Measurements from ENCODE around the gene SASH1. TPM values are rescaled to one million over a fixed set of nuclear protein-coding genes. Genes with fewer than 3 reads are reported as not detected.

Gene SASH1
- polyA plus RNA-seq, 4 donors = 29.4 to 32.6 (median 31.1) TPM

DNA sequence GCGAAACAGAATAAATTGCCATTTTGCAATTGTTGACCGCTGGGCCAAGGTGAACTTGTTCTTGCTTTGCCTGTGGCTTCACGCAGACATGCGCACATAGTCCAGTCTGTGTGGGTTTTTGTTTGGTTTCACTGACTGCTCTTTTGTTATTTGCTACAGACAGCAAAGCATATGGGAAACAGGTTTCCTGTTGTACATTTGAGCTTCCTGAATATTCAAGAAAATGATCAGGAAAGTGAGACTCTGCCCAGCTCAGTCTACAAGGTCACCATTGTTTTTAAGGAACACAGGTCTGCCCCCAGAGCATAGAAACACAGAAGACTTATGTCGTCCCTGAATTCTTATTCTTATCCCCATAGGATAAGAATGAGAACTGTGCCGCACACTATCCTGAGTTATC, 55.6 kb downstream of the SASH1 start:
- no peak for DNase-seq (ENCODE audit: low read depth in 4 of 4, low spot score in 3 of 4)

DNA sequence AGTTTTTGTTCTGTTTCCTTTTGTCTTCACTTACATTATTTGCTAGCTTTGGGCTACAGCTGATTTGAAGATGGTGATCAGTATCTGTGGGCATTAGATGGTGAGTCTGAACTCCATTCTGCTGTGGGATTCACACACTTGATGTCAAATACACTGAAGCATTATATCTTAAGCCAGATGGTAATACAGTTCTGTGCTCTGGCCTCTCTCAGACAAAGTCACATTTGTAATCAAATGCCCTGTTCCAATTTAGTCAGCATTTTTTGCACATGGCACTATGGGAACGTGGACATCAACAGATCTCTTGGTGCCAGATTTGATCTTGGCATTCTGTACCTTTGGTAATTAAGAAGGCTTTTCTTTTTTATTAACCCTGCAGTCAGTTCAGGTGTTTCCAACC, 56.0 kb downstream of the SASH1 start:
- DNase-seq (ENCODE audit: low read depth in 4 of 4, low spot score in 3 of 4) = no peak

DNA sequence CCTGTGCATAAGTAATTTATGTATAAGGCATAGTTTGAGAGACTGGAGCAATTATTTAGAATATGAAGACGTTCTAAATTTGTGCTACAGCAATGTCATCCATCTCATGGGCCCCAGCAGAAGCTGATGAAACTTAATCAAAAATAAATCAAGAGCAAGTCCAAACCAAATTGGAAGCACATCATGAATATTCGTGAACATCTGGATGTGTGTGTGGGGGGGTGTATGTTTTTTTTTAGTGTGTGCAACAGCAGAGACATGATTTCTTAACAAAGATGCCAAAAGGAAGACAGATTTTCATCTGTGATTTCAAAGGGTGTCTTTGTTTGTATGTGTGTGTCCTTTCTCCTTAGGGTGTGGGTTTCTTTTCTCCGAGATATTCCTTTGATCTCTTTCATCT, 58.9 kb downstream of the SASH1 start:
- no peak for DNase-seq (ENCODE audit: low read depth in 4 of 4, low spot score in 3 of 4)

DNA sequence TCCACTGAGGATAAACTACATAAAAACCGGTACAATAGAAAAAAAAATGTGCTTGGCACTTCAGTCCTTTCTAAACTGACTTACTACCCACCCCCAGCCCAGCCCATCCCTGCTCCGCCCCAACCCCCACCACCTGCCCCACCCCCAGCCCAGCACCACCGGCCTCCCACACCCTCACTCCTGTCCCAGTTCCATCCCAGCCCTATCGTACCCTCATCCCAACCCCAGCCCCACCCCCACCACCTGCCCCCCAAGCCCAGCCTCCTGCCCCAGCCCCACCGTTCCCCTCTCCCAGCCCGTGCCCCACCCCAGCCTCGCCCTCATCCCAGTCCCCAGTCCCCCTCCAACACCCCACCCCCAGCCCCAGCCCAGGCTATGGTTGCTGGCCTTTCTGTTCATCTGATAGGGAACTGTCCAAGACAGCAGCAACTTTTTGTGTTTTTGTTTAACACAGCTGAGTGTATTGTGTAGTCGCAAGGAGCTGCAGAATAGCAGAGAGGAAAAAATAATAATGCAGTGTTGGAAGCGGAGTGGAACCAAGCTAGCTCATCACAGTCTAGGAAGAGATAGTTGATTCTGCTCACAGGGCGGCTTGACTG, 61.9 kb downstream of the SASH1 start:
- no peak for DNase-seq (ENCODE audit: low read depth in 4 of 4, low spot score in 3 of 4)

DNA sequence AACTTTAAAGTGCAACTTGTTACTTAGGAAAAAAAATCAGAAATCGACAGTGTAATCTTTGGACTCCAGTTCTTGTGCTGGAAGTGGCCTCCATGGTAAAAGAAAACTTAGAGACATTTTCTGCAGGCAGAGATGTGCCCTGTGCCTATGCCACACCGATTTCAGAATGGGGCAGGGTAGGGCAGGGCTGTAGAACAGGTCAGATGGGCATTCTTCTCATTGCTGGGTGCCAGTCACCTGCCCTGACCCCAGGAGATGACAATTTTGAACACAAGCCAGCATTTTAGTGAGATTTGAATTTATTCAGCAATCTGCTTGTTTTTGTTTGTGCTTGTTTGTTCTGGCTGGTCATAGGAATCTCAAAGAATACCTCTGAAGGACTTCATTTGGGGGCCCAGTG, 63.3 kb downstream of the SASH1 start:
- no peak for DNase-seq (ENCODE audit: low read depth in 4 of 4, low spot score in 3 of 4)

DNA sequence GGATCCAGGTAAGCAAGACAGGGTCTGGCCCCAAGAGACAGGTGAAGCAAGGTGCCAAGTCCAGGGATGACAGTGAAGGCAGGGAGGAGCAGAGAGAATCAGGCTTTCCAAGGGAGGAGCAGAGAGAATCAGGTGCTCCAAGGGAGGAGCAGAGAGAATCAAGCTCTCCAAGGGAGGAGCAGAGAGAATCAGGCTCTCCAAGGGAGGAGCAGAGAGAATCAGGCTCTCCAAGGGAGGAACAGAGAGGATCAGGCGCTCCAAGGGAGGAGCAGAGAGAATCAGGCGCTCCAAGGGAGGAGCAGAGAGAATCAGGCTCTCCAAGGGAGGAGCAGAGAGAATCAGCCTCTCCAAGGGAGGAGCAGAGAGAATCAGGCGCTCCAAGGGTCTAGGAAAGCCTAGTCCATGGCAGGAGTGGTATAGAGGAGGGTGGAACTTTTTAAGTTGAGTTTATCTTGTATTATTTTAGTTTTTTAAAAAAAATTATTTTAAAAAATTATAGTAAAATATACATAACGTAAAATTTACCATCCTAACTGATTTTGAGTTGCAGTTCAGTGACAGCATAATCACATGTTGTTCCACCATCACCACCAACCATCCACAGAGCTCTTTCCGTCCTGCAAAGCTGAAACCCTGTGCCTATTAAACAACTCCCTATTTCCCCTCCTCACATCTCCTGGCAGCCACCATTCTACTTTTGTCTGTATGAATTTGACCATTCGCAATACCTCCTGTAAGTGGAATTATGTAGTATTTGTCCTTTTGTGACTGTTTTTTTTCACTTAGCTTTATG, 64.1 kb downstream of the SASH1 start:
- DNase-seq (ENCODE audit: low read depth in 4 of 4, low spot score in 3 of 4) = no peak

DNA sequence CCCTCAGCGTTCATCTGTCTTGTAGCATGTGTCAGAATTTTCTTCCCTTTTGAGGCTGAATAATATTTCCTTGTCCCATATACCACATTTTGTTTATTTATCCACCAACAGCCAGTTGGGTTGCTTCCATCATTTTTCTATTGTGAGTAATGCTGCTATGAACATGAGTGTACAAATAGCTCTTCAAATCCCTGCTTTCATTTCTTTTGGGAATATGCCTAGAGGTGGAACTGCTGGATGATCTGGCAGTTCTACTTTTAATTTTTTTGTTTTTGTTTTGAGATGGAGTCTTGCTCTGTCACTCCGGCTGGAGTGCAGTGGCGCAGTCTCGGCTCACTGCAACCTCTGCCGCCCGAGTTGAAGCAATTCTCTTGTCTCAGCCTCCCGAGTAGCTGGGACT, 64.7 kb downstream of the SASH1 start:
- no peak for DNase-seq (ENCODE audit: low read depth in 4 of 4, low spot score in 3 of 4)

DNA sequence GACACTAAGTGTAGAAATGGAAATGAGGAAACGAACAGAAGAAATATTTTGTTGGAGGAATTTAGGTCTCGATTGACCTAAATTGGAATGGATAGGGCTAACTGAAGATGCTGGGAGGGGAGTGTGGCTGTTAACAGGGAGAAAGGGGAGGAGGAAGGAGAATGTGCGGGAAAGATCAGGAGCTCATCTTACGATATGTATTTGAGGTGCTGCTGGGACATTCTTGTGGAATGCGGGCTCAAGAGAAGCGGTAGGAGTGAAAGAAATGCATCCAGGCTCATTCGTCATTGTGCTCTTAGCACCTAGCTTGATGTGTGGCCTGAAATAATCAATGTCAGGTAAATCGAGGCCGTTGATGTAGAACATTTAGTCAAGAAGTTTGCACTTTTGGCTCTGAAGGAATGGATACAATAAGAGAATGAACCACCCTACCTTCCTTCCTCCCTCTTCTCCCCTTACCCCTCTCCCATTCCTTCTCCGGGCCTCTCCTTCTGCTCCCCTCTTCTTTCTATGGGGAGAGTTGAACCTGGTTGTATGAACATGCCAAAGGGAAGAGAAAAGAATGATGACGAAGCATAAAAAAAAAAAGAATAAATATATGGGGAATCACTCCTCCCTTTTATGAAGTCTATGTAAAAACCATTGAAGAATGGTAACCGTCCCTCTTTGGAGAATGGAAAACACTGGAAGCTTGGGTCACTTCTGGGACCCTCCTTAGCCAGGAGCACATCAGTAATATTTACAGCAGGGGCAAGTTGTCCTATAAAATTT, 70.9 kb downstream of the SASH1 start:
- DNase-seq (ENCODE audit: low read depth in 4 of 4, low spot score in 3 of 4) = no peak

DNA sequence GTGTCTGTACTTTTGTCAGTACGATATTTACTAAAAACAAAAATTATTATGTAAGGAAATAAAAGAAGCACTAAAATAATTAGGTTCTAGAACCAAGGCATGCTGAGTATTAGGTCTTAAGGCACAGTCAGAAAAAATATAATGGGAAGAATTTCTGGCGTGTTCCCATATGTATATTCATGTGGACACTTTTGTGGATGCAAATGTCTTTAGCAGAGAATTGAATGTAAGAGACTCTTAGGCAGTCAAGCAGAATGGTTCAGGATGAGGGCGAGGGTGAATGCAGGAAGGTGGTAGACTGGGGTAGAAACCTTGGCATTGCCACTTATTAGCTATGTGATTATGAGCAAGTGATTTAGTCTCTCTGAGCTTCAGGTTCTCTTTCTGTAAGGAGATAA, 71.5 kb downstream of the SASH1 start:
- DNase-seq (ENCODE audit: low read depth in 4 of 4, low spot score in 3 of 4) = no peak

DNA sequence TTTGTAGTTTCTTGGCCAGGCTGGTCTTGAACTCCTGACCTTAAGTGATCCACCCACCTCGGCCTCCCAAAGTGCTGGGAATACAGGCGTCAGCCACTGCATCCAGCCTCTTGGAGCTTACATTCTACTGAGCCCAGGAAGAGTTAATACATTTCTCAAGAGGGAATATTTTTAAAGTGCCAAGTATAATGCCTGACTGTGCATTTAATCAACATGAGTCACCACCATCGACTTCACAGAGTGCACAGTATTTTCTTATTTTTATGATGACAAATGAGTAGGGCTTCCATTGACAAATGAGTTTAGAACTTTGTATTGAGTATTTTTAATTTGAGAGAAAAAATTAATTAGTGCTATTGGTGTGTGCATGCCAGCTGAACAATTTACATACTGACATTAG, 72.2 kb downstream of the SASH1 start:
- DNase-seq (ENCODE audit: low read depth in 4 of 4, low spot score in 3 of 4) = no peak

DNA sequence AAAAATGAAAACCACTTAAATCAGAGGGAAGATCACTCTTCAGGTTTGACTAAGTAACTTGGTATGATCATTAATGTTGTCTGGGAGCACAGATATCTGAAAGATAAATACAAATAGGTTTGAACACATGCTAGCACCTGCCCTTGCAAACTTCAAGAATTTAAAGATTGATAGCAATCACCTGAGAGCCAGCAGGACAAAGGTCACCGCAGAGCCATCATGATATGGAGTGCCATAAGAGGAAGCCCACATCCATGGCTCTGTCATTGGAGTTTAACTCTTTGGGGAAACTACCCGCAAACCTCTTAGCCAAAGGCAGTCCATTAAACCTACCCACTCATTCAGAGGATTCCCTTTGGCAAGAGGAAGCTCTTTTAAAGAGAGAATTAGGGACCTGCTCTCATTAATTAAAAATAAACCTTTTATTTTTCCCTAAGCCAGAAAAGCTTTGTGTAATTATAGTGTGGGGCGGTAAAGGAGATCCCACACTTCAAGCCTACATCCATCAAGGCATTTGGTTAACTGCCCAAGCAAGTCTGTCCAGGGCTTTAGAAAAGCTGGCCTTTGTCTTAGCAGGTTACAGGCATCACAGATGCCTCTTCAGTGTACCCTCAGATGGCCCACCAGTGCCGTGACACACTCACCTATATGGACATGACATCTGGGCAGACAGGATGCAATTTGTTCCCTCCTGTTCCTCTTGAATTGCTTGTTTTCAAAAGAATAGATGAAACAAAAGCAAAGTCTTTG, 73.0 kb downstream of the SASH1 start:
- no peak for DNase-seq (ENCODE audit: low read depth in 4 of 4, low spot score in 3 of 4)

DNA sequence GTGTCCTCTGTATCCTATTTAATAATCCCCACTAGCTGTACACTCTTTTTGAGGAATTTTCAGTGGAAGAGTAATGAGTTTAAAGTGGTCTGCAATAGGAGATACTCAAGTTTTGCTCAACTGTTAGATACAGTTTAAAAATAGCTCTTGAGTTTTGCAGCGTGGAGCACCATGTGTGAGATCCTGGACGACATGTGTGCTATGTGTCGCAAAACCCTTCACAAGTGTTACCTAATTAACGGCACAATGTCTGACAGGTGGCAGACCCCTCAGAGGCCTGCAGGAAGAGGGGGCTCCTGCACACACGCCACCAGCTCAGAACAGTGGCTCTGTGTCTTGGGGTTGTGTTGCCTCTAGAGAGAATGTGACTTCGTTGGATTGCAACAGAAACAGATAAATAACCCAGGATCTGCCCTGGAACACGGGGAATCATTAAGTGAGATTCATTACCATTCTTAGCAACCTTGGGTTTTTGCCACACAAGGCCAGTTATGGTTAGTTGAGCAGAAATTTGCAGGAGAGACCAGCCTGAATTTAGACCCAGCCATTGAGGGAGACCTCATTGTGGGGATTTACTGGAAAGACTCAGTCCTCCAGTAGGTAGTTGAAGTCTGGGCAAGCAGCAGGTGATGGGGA, 73.8 kb downstream of the SASH1 start:
- DNase-seq (ENCODE audit: low read depth in 4 of 4, low spot score in 3 of 4) = no peak

DNA sequence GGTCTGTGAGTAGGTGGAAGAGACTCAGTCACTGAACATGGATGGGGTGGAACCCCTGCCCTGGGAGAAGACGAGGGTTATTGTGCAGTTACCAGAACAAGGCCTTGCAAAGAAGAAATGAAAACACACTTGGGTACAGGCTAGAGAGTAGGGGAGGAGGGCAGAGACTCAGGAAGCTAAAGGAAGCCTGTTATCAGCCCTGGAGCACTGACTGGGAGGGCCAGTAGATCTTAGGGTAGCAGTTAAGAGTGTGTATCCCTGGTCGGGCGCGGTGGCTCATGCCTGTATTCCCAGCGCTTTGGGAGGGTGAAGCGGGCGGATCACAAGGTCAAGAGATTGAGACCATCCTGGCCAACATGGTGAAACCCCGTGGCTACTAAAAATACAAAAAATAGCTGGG, 74.4 kb downstream of the SASH1 start:
- DNase-seq (ENCODE audit: low read depth in 4 of 4, low spot score in 3 of 4) = no peak

DNA sequence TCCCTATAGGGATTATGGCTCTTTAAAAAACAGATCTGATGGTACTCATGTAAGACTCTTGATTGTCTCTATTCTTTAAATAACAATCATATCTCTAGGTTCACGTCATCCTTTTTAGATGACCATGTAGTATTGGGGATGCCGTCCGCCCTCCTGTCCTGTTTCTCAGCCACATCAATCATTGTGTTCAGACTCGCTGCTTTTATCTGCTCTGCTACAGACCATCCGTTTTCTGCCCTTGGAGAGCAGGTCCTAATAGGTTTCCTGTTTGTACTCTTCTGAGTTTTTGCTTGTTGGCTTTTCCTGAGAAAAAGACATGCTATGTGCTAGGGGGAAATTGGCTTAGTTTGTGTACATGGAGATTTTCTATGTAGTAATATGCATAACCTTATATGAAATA, 76.8 kb downstream of the SASH1 start:
- no peak for DNase-seq (ENCODE audit: low read depth in 4 of 4, low spot score in 3 of 4)

DNA sequence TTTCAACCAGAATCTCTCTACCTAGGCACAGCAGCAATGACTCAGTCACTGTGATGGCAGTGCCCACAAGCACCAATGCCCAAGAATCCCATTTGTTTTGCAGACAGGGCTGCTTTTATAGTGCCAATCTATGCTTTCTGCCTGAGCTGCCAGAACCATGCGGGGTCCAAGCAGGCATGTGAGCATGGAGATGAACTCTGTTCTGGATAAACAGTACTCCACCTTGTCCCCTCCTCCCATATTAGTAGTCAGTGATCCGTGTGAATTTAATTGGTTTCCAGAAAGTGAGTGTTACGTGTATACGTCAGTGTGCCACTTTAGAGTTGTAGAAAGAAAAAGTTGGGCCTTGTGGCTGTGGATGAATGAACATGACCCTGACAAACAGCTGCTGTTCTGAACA, 79.4 kb downstream of the SASH1 start:
- peak in 1 of 4 donors; percentile 56 for DNase-seq (ENCODE audit: low read depth in 4 of 4, low spot score in 3 of 4)

DNA sequence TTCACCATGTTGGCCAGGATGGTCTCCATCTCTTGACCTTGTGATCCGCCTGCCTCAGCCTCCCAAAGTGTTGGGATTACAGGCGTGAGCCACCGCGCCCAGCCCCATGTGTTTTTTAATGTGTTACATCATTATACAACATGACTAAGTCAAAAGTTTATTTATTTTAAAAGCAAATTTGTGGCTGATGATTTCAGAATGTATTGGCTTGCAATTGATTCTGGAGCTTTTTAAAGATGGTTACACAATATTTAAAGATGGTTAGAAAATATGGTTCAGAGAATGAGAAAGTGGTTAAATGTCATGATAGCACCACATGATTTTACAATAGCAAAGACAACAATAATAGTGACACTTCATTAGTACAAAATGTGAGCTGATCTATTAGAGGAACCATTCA, 80.5 kb downstream of the SASH1 start:
- no peak for DNase-seq (ENCODE audit: low read depth in 4 of 4, low spot score in 3 of 4)

DNA sequence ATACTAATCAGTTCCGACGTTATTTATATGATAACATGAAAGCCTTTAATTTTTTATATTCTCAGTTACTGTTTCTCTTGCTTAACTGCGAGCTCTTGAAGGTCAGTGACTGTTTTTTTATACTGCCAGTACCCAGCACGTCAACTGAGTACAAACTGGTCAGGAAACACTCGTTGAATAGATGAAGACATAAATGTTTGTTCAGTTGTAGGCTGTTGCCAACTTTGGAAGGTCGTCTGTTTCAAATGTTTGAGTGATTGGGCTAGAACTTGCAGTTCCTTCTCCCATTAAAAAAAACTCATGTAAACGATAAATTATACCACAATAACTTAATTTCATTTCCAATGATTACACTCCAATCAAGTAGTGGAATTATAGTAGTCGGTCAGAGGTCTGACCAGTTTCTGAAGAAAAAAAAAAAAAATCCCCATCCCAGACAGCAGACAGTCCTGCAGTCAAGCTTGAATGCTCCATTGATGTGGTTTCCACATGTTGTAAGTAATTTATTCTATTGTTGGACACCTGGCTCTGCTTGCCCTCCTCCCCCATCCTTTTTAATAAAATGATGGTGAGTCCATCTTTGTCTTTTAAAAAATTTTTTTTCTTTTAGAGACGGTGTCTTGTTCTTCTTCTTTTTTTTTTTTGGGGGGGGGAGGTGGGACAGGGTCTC, 81.1 kb downstream of the SASH1 start:
- no peak for DNase-seq (ENCODE audit: low read depth in 4 of 4, low spot score in 3 of 4)

DNA sequence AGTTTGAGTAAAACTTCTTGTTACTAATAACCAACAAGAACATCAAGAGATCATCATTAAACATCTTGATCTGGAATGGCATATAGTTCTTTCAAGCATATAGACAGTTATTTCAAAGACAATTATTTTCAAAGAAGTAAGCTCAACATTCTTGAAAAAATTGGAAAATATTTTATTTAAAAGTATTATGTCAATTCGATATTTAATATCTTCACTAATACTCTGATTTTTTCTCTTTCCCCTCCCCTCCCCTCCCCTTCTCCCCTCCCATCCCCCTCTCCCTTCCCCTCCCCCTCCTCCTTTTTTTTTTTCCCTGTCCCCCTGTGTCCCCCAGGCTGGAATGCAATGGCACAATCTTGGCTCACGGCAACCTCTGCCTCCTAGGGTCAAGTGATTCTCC, 82.8 kb downstream of the SASH1 start:
- no peak for DNase-seq (ENCODE audit: low read depth in 4 of 4, low spot score in 3 of 4)

DNA sequence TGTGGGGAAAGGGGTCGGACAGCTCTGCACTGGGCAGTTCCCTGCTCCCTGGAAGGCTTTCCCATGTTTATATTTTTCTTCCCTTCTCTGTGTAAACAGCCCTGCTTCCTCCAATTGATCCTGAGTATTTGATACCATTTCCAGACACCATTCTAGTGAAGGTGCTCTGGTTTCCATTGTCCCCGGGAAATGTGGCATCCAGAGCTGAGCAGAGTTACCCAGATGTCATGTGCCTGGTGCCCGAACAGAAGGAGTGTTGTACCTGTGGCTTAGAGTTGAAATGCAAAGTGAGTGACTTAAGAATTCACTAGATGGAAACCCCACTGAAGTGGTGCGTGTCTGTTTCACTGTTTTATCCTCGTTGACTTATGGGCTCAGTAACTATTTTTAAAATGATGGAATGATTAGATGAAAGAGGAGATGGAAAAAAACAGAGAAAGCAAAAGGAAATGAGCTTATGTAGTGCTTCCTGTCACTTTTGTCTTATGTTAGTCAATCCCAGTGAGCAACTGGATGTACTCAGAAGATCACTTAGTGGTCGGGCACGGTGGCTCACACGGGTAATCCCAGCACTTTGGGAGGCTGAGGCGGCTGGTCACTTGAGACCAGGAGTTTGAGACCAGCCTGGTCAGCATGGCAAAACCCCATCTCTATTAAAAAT, 83.8 kb downstream of the SASH1 start:
- DNase-seq (ENCODE audit: low read depth in 4 of 4, low spot score in 3 of 4) = no peak

DNA sequence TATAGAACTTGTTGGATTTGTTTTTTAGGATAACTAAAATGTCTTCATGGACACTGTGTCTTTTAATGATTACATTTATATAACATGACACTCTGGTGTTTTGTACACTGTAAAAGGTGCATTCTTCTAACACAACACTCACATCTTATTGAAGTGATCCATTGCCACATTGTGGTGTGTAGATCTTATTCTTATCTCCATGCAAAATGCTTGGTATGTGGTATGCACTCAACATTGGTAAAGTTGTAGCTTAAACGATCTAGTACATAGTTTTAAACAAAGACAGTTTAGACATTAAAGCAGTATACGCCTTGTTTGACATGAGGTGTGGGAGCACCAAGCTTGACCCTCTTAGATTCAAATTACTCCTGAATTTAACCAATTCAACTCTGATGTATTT, 84.7 kb downstream of the SASH1 start:
- no peak for DNase-seq (ENCODE audit: low read depth in 4 of 4, low spot score in 3 of 4)
